HepG2 (cell line): ENCODE data around the gene IL1A. TPM values are rescaled to one million over a fixed set of nuclear protein-coding genes. Genes with fewer than 3 reads are reported as not detected.

Source experiments
- ATAC-seq: fragments of 200-7000 bp; cut with Tn5 transposase; 3 replicates; pipeline ENCODE4 v1.9.1; 2020; ENCODE audit warnings: mild to moderate bottlenecking, moderate library complexity
- BruUV-seq: library from RNA; stranded (reverse); fragments of 400-500 nt; replicated peaks from 2 replicates; lab custom pipeline; 2021; lab: Mats Ljungman, UMichigan
- CTCF ChIA-PET: fragments of 300-600 bp; formaldehyde crosslinking; extraction: SDS; loops from one replicate; lab custom pipeline; 2021; ENCODE audit warnings: low total read pairs, inconsistent platforms, low intra/inter-chr PET ratio; lab: Yijun Ruan, JAX
- POLR2A ChIA-PET: fragments of 350-600 bp; sonication (Branson Sonifier 250); formaldehyde crosslinking; loops from one replicate; lab custom pipeline; 2020; ENCODE audit warnings: antibody characterized with exemption, inconsistent platforms; lab: Yijun Ruan, JAX
- DNase-seq: peaks from one replicate; pipeline ENCODE4 v3.0.0-alpha.2; 2015; ENCODE audit warnings: low spot score
- FAIRE-seq: peaks from 3 replicates; lab custom pipeline; 2011; peaks lifted over from hg19 to GRCh38; lab: Jason Lieb, UNC
- H2AFZ ChIP-seq: one replicate; pipeline ENCODE4 v1.6.1; 2011; ENCODE audit warnings: low read length, inconsistent platforms
- H3K27ac ChIP-seq: fragments of 300-600 bp; 3 replicates; pipeline ENCODE4 v1.8.0; 2011; ENCODE audit warnings: mixed run types, mild to moderate bottlenecking, mixed read lengths, low read length, inconsistent platforms; ENCODE audit not compliant: insufficient read depth; ENCODE audit errors: extremely low read length
- H3K27me3 ChIP-seq, 2 experiments: fragments of 200-600 bp in 1 of 2; 2 replicates in 1 of 2; 3 replicates in 1 of 2; pipeline versions ENCODE4 v1.6.0 to v1.8.0; 2011; ENCODE audit warnings: low read length in 2 of 2, mild to moderate bottlenecking in 2 of 2, moderate library complexity in 2 of 2, inconsistent platforms in 1 of 2; ENCODE audit not compliant: insufficient read depth in 2 of 2, control insufficient read depth in 1 of 2
- H3K36me3 ChIP-seq, 2 experiments: fragments of 200-600 bp in 1 of 2; replicated peaks in 1 of 2; 2 replicates in 1 of 2; 3 replicates in 1 of 2; pipeline versions ENCODE4 v1.5.1 to v1.8.0; 2011; ENCODE audit warnings: low read length in 2 of 2, inconsistent platforms in 1 of 2; ENCODE audit not compliant: insufficient read depth in 2 of 2, control insufficient read depth in 1 of 2
- H3K4me1 ChIP-seq: 2 replicates; pipeline ENCODE4 v1.5.1; 2012; ENCODE audit warnings: low read length, inconsistent platforms; ENCODE audit not compliant: insufficient read depth
- H3K4me2 ChIP-seq: 2 replicates; pipeline ENCODE4 v1.6.0; 2011; ENCODE audit warnings: low read depth, low read length, inconsistent platforms
- H3K4me3 ChIP-seq, 3 experiments: fragments of 200-600 bp in 1 of 3; sonication (generic), shearing (Covaris generic) in 1 of 3; replicated peaks in 1 of 3; 2 replicates each; pipeline ENCODE4 v1.5.1; 2011 to 2016; ENCODE audit warnings: low read length in 3 of 3, inconsistent platforms in 2 of 3, low read depth in 2 of 3, mild to moderate bottlenecking in 2 of 3, control low read depth in 1 of 3, mixed read lengths in 1 of 3; ENCODE audit not compliant: insufficient read depth in 1 of 3
- H3K79me2 ChIP-seq: one replicate; pipeline ENCODE4 v1.6.1; 2011; ENCODE audit warnings: low read length, inconsistent platforms; ENCODE audit not compliant: insufficient read depth
- H3K9ac ChIP-seq: 2 replicates; pipeline ENCODE4 v1.6.0; 2011; ENCODE audit warnings: mild to moderate bottlenecking, low read depth, low read length, inconsistent platforms; ENCODE audit not compliant: insufficient read depth
- H3K9me3 ChIP-seq: 2 replicates; pipeline ENCODE4 v1.5.1; 2012; ENCODE audit warnings: mild to moderate bottlenecking, low read length
- H4K20me1 ChIP-seq: 2 replicates; pipeline ENCODE4 v1.6.0; 2011; ENCODE audit warnings: inconsistent platforms, mild to moderate bottlenecking, low read length, moderate library complexity; ENCODE audit not compliant: insufficient read depth
- ARHGAP35 ChIP-seq: sonication (generic); formaldehyde crosslinking; IDR thresholded peaks from 2 replicates; pipeline ENCODE4 v1.9.0; 2022; ENCODE audit warnings: mild to moderate bottlenecking, inconsistent platforms, moderate library complexity, missing genetic modification reagents, borderline replicate concordance
- CREM ChIP-seq, 2 experiments: sonication (generic) in 1 of 2; formaldehyde crosslinking in 1 of 2; IDR thresholded peaks; 2 replicates each; pipeline versions ENCODE4 v1.4.0 to v1.6.1; 2016 to 2020; ENCODE audit warnings: antibody characterized with exemption in 1 of 2, mild to moderate bottlenecking in 1 of 2, missing genetic modification reagents in 1 of 2
- DNMT3B ChIP-seq: conservative IDR thresholded peaks from 2 replicates; pipeline ENCODE4 v1.6.1; 2016; ENCODE audit warnings: missing biosample characterization, control low read depth
- KAT7 ChIP-seq: IDR thresholded peaks from 2 replicates; pipeline ENCODE4 v1.6.1; 2018; ENCODE audit warnings: borderline replicate concordance, missing compliant biosample characterization
- KAT8 ChIP-seq: IDR thresholded peaks from 2 replicates; pipeline ENCODE4 v1.6.1; 2016; ENCODE audit warnings: missing genetic modification reagents, missing compliant biosample characterization
- KLF15 ChIP-seq: sonication (generic); formaldehyde crosslinking; IDR thresholded peaks from 2 replicates; pipeline ENCODE4 v1.8.1; 2023; ENCODE audit warnings: borderline replicate concordance, mild to moderate bottlenecking, inconsistent platforms, missing genetic modification reagents, mixed read lengths
- SMAD3 ChIP-seq: sonication (generic); formaldehyde crosslinking; IDR thresholded peaks from 2 replicates; pipeline ENCODE4 v1.4.0; 2020; ENCODE audit warnings: missing genetic modification reagents
- SMAD9 ChIP-seq: sonication (generic); formaldehyde crosslinking; IDR thresholded peaks from 2 replicates; pipeline ENCODE4 v1.5.1; 2020; ENCODE audit warnings: mild to moderate bottlenecking, missing genetic modification reagents
- SUZ12 ChIP-seq: fragments of 150-350 bp; IDR thresholded peaks from 2 replicates; pipeline ENCODE4 v1.6.1; 2014; ENCODE audit warnings: low read depth, low read length
- ZFP1 ChIP-seq: IDR thresholded peaks from 2 replicates; pipeline ENCODE4 v1.6.1; 2016
- ZFP36 ChIP-seq: fragments of 150-350 bp; IDR thresholded peaks from 2 replicates; pipeline ENCODE4 v1.6.1; 2018; ENCODE audit warnings: borderline replicate concordance, low read length, low read depth; ENCODE audit not compliant: partially characterized antibody
- ZKSCAN1 ChIP-seq: fragments of 150-350 bp; IDR thresholded peaks from 2 replicates; pipeline ENCODE4 v1.6.1; 2014; ENCODE audit warnings: low read length
- ZNF143 ChIP-seq: sonication (generic); formaldehyde crosslinking; IDR thresholded peaks from 2 replicates; pipeline ENCODE4 v1.4.0; 2020; ENCODE audit warnings: missing genetic modification reagents
- ZNF256 ChIP-seq: sonication (generic); formaldehyde crosslinking; conservative IDR thresholded peaks from 2 replicates; pipeline ENCODE4 v1.4.0; 2020; ENCODE audit warnings: missing genetic modification reagents
- ZNF557 ChIP-seq: sonication (generic); formaldehyde crosslinking; IDR thresholded peaks from 2 replicates; pipeline ENCODE4 v1.4.0; 2020; ENCODE audit warnings: missing genetic modification reagents
- ZNF569 ChIP-seq: sonication (generic); formaldehyde crosslinking; IDR thresholded peaks from 2 replicates; pipeline ENCODE4 v1.5.0; 2020; ENCODE audit warnings: mild to moderate bottlenecking, missing genetic modification reagents, moderate library complexity, borderline replicate concordance
- ZNF768 ChIP-seq: sonication (generic); formaldehyde crosslinking; IDR thresholded peaks from 2 replicates; pipeline ENCODE4 v1.4.0; 2020; ENCODE audit warnings: missing genetic modification reagents
- WGBS: methylation state at CpG from one replicate; pipeline ENCODE4 v1.1.6; 2017; ENCODE audit warnings: low lambda C conversion rate; 5-methylcytosine and 5-hydroxymethylcytosine counted together
- in situ Hi-C: cut with HindIII; loops from 2 replicates; pipeline ENCODE4 v1.10.0; 2017; ENCODE audit warnings: low pct_unique_long_range_greater_than_20kb; ENCODE audit not compliant: extremely low pct_ligation_motif_present
- intact Hi-C: fragments of 100-400 bp; cut with micrococcal nuclease; formaldehyde crosslinking; loops from one replicate; pipeline ENCODE4 v1.10.0; 2022; ENCODE audit not compliant: unreplicated experiment
- polyA plus RNA-seq, 8 experiments: library from polyadenylated mRNA; depleted of rRNA in 3 of 8; stranded (reverse) in 7 of 8; unstranded in 1 of 8; fragments of >200 nt; fragmentation: Illumina TruSeq in 4 of 8; extraction: Trizol in 4 of 8; gene quantifications; 2 replicates each; pipeline versions ENCODE4 v1.2.1 to v1.2.3, GENCODE V29; 2011 to 2016; ENCODE audit warnings: low read depth in 4 of 8, missing spikeins in 1 of 8, mixed read lengths in 1 of 8; ENCODE audit not compliant: insufficient read depth in 1 of 8
- total RNA-seq, 5 experiments: library from RNA; depleted of rRNA; stranded (reverse); fragments of >200 nt; fragmentation: Illumina TruSeq; extraction: Trizol; gene quantifications; 2 replicates each; pipeline ENCODE4 v1.2.3, GENCODE V29; 2016; ENCODE audit warnings: low read depth in 1 of 5
- TF ChIP-seq, protein P1 (sequence below): sonication (generic); formaldehyde crosslinking; conservative IDR thresholded peaks from 2 replicates; pipeline ENCODE4 v1.4.0; 2020; ENCODE audit warnings: missing genetic modification reagents
- TF ChIP-seq, protein P2 (sequence below): sonication (generic); formaldehyde crosslinking; IDR thresholded peaks from 2 replicates; pipeline ENCODE4 v1.5.0; 2020; ENCODE audit warnings: missing genetic modification reagents, mild to moderate bottlenecking, borderline replicate concordance
- TF ChIP-seq, protein P3 (sequence below): sonication (generic); formaldehyde crosslinking; IDR thresholded peaks from 2 replicates; pipeline ENCODE4 v1.5.0; 2020; ENCODE audit warnings: mild to moderate bottlenecking, missing genetic modification reagents

Gene IL1A
- total and polyA plus RNA-seq, 2 of the 13 experiments (the other 11 are each of a cell fraction or from before 2014, with no cell fraction given) = not detected

DNA sequence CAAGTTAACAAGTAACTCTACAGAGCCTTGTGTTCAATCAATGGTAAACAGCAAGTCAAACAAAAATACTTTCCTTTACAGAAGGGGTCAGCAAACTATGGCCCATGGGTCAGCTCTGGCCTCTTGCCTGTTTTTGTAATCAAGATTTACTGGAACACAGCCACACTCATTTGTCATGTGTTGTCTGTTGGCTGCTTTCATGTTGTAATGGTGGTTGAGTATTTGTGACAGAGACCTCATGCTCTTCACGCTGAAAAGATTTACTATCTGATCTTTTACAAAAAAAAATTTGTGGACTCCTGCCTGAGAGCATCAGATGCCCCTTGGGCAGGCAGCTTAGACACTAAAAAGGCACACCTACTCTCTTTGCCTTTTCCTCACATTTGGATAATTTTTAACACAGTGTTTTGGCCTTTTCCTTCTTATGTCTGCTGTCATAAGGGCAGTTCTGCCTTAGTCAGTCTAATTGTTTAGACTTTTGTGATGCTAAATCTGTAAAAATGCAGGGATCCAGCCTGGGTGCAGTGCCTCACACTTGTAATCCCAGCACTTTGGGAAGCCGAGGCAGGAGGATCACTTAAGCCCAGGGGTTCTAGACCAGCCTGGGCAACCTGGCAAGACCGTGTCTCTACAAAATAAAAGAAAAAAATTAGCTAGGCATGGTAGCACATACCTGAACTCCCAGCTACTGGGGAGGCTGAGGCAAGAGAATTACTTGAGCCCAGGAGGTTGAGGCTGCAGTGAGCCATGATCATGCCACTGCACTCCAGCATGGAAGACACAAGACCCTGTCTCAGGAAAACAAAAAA lies 34.0 kb upstream of the IL1A start:
- in situ Hi-C loops = no loop called here
- Histone ChIP-seq H4K20me1 (no peaks in the 10 kb centered on the region), H3K79me2 (no peaks in the 10 kb centered on the region), H3K9ac (peak overlapping the region; percentile 71), H3K9me3 (no peaks in the 10 kb centered on the region), H3K4me3 (0 out of 6 replicates have a peak overlapping the region, but pooled peaks of 1 of the 3 experiments have one; percentile 39), H3K27ac (peak overlapping the region; percentile 91), H3K4me2 (peak overlapping the region; percentile 67), H3K36me3 (no peaks in the 10 kb centered on the region), H2AFZ (no peak overlapping the region), H3K27me3 (no peaks in the 10 kb centered on the region), H3K4me1 (peaks cover 79% of the 10 kb centered on the region)
- ATAC-seq (peak; percentile 88), FAIRE-seq (peak; percentile 80), DNase-seq (peak; percentile 96)
- ChIA-PET CTCF (no interaction called here), POLR2A (interaction anchor here (0.5 to 2.3 kb wide), 5 partner anchors 9 to 298 kb away, joined by 3 to 10 read pairs (median 4); no protein-coding TSS in a partner anchor)
- TSS peak; percentile 82 for BruUV-seq
- intact Hi-C loops = loop anchor here (1.0 to 2.0 kb wide), 2 partner anchors 9 to 13 kb away; no protein-coding TSS in a partner anchor
- WGBS = 6% methylated on average over 3 of the region's 3 CpGs
- TF ChIP-seq ZNF557 (CRISPR knock-in tag) = peak; percentile 56; the same call in 1 of the 2 replicates
- peak; percentile 88 for TF ChIP-seq ZFP1 (CRISPR knock-in tag)
- TF ChIP-seq ARHGAP35 (CRISPR knock-in tag) = no peak
- peak; percentile 85 for TF ChIP-seq KAT7
- peak; percentile 99 for TF ChIP-seq SMAD3 (CRISPR knock-in tag)
- TF ChIP-seq, protein P1, sequence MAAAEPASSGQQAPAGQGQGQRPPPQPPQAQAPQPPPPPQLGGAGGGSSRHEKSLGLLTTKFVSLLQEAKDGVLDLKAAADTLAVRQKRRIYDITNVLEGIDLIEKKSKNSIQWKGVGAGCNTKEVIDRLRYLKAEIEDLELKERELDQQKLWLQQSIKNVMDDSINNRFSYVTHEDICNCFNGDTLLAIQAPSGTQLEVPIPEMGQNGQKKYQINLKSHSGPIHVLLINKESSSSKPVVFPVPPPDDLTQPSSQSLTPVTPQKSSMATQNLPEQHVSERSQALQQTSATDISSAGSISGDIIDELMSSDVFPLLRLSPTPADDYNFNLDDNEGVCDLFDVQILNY (CRISPR knock-in tag) = no peak
- TF ChIP-seq ZNF768 (CRISPR knock-in tag) = no peak
- TF ChIP-seq ZNF569 = 0 out of 2 replicates have a peak, but pooled peaks have one; percentile 82
- peak; percentile 95 for TF ChIP-seq CREM (IDR thresholded peaks at IDR 0.05)
- no peak for TF ChIP-seq CREM (CRISPR knock-in tag; IDR thresholded peaks at IDR 0.05)
- TF ChIP-seq SUZ12 = no peak
- peak; percentile 89 for TF ChIP-seq KAT8 (CRISPR knock-in tag)
- no peak for TF ChIP-seq ZKSCAN1
- no peak for TF ChIP-seq SMAD9 (CRISPR knock-in tag)
- TF ChIP-seq, protein P2, sequence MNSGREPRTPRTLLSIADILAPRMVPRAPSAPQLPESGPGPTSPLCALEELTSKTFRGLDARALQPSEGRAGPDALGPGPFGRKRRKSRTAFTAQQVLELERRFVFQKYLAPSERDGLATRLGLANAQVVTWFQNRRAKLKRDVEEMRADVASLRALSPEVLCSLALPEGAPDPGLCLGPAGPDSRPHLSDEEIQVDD (CRISPR knock-in tag) = no peak
- no peak for TF ChIP-seq KLF15
- 0 out of 2 replicates have a peak, but pooled peaks have one; percentile 34 for TF ChIP-seq ZNF256 (CRISPR knock-in tag)
- no peak for TF ChIP-seq ZNF143 (CRISPR knock-in tag)
- no peak for TF ChIP-seq ZFP36
- TF ChIP-seq DNMT3B (CRISPR knock-in tag) = 0 out of 2 replicates have a peak, but pooled peaks have one; percentile 80
- TF ChIP-seq, protein P3, sequence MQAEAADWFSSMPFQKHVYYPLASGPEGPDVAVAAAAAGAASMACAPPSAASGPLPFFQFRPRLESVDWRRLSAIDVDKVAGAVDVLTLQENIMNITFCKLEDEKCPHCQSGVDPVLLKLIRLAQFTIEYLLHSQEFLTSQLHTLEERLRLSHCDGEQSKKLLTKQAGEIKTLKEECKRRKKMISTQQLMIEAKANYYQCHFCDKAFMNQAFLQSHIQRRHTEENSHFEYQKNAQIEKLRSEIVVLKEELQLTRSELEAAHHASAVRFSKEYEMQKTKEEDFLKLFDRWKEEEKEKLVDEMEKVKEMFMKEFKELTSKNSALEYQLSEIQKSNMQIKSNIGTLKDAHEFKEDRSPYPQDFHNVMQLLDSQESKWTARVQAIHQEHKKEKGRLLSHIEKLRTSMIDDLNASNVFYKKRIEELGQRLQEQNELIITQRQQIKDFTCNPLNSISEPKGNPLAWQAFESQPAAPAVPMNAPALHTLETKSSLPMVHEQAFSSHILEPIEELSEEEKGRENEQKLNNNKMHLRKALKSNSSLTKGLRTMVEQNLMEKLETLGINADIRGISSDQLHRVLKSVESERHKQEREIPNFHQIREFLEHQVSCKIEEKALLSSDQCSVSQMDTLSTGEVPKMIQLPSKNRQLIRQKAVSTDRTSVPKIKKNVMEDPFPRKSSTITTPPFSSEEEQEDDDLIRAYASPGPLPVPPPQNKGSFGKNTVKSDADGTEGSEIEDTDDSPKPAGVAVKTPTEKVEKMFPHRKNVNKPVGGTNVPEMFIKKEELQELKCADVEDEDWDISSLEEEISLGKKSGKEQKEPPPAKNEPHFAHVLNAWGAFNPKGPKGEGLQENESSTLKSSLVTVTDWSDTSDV (CRISPR knock-in tag) = no peak
